ENCODE data around the gene CSHL1.

DNA sequence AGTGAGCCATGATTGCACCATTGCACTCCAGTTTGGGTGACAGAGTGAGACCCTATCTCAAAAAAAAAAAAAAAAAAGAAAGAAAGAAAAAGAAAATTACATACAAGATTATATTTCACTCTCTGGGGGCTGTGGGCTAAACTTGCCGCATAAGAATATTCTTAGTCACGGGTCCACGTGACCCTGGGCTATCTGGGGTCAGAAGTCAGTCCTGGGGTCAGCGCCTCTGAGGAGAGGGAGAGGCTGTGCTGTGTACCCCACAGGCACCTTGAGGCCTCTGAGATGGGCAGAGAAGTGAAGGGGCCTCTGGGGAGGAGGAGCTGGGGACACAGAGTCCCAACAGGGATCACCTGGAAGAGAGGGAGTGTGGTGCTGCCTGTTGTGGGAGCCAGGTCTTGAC is 26.9 kb upstream of the CSHL1 start:
- TF ChIP-seq POLR2AphosphoS5 (IDR thresholded peaks at IDR 0.05), result no peak
- TF ChIP-seq, protein P1, sequence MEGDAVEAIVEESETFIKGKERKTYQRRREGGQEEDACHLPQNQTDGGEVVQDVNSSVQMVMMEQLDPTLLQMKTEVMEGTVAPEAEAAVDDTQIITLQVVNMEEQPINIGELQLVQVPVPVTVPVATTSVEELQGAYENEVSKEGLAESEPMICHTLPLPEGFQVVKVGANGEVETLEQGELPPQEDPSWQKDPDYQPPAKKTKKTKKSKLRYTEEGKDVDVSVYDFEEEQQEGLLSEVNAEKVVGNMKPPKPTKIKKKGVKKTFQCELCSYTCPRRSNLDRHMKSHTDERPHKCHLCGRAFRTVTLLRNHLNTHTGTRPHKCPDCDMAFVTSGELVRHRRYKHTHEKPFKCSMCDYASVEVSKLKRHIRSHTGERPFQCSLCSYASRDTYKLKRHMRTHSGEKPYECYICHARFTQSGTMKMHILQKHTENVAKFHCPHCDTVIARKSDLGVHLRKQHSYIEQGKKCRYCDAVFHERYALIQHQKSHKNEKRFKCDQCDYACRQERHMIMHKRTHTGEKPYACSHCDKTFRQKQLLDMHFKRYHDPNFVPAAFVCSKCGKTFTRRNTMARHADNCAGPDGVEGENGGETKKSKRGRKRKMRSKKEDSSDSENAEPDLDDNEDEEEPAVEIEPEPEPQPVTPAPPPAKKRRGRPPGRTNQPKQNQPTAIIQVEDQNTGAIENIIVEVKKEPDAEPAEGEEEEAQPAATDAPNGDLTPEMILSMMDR (IDR thresholded peaks at IDR 0.05), result no peak

Measured in sigmoid colon (tissue), 4 donors.